Measurements from ENCODE around the gene SNTA1.
A peak's percentile ranks its signal among the peaks of the same experiment; 100 is the strongest.
"Not testable (repeated sequence)": the region's sequence is repeated elsewhere in the genome, so short reads cannot be mapped to it uniquely, and the experiment has no call there.

Gene SNTA1

DNA sequence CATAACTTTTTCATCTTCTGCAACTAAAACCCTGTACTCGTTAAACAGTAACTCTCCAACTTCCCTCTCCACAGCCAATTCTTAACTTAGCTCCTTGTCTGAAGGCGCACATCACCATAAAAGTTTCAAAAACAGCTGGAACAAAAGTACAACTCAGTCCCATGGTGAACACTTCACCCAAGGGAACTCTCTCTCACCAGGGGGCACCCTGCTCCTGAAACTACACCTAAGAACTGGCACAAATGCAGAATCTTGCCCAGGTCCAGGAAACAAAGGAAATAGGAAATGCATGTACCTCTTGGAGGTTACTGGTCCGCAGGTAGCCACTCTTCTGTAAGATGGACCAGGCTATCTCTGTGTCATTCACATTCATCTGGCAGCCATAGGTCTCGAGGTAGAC lies 48.8 kb downstream of the SNTA1 start:
- no peak for DNase-seq (ENCODE audit: low read depth in 1 of 2, low spot score in 1 of 2)

DNA sequence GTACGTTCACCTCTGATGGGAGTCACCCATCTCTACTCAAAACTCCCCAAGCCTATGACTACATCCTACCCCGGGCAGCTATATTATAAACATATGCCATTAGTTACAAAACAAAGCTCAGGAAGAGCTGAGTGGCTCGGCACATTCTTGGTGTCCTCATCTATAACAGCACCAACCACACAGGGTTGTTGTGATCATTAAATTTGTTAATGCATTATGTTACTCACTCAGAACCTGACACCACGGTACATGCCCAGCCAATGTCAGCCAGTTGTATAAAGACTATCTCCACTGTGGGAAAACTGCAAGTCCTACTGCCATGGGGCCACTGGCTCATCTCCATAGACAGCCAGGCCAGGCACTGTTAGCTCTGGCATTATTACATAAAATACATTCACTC lies 50.0 kb downstream of the SNTA1 start:
- DNase-seq (ENCODE audit: low read depth in 1 of 2, low spot score in 1 of 2): no peak

- no peak for DNase-seq (ENCODE audit: low read depth in 1 of 2, low spot score in 1 of 2)
Observed at GRCh38 chr20:33391722-33392415, 51.7 kb downstream of the SNTA1 start.

DNA sequence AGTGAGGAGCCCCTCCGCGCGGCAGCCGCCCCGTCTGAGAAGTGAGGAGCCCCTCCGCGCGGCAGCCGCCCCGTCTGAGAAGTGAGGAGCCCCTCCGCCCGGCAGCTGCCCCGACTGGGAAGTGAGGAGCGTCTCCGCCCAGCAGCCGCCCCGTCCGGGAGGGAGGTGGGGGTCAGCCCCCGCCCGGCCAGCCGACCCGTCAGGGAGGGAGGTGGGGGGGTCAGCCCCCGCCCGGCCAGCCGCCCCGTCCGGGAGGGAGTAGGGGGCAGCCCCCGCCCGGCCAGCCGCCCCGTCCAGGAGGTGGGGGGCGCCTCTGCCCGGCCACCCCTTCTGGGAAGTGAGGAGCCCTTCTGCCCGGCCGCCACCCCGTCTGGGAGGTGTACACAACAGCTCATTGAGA lies 54.2 kb downstream of the SNTA1 start:
- DNase-seq (ENCODE audit: low read depth in 1 of 2, low spot score in 1 of 2): not testable (repeated sequence)

DNA sequence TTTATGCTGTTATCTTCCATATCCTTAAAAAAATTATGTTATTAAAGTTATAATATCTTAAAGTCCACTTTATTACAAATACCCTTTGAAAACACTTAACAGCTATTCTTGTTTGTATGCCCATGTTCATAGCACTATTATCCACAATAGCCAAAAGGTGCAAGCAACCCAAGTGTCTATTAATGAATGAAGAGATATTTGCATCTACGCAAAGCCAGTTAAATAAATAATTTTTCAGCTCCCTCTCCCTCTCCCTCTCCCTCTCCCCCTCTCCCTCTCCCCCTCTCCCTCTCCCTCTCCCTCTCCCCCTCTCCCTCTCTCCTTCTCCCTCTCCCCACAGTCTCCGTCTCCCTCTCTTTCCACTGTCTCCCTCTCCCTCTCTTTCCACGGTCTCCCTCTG lies 55.3 kb downstream of the SNTA1 start:
- no peak for DNase-seq (ENCODE audit: low read depth in 1 of 2, low spot score in 1 of 2)

- no peak for DNase-seq (ENCODE audit: low read depth in 1 of 2, low spot score in 1 of 2)
Observed at GRCh38 chr20:33387177-33387576, 56.4 kb downstream of the SNTA1 start.

GRCh38 chr20:33386673-33387072 lies 56.9 kb downstream of the SNTA1 start:
- DNase-seq (ENCODE audit: low read depth in 1 of 2, low spot score in 1 of 2): no peak

- no peak for DNase-seq (ENCODE audit: low read depth in 1 of 2, low spot score in 1 of 2)
Observed at GRCh38 chr20:33377366-33377765, 66.2 kb downstream of the SNTA1 start.

DNA sequence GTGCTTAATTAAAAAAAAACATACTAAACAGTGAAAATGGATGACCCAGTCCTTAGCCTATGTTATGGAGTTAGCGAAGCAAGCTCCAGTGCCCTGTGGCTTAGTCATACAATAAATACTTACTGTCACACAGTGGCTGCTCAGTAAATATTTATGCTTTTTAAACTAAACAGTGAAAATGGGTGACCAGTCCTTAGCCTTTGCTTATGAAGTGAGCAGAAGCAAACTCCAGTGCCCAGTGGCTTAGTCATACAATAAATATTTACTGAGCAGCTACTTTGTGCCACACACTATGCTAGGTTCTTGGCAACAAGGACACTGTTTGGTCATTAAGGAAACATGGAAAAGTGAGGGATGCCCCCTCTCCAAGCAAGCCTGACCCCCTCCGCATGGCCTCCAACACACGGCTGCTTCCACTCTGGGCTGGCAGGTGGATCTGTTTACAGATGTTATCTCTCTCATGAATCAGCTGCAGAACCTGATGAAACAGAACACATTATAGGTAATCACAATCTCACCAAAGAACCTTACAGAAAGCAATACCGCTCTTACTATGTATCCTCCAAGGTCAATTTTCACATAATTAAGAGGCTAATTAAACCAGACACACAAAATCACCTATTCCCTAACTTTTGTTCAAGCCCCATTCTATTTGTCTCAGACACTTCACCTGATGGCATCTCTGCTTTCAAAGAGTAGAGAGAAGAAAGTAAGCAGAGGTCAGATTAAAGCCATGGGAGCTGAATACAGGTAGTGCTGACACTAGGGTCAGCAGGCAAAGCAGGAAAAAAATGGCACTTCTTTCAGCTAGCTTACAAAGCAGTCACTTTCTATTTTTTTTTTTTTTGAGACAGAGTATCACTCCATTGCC lies 69.6 kb downstream of the SNTA1 start:
- no peak for DNase-seq (ENCODE audit: low read depth in 1 of 2, low spot score in 1 of 2)

DNA sequence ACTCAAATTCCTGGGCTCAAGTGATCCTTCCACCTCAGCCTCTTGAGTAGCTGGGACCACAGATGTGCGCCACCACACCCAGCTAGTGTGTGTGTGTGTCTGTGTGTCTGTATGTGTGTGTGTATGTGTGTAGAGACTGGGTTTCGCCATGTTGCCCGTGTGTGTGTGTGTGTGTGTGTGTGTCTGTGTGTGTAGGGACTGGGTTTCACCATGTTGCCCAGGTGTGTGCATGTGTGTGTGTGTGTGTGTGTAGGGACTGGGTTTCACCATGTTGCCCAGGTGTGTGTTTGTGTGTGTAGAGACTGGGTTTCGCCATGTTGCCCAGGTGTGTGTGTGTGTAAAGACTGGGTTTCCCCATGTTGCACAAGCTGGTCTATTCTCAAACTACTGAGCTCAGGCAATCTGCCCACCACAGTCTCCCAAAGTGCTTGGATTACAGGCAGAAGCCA lies 70.5 kb downstream of the SNTA1 start:
- DNase-seq (ENCODE audit: low read depth in 1 of 2, low spot score in 1 of 2): no peak

DNA sequence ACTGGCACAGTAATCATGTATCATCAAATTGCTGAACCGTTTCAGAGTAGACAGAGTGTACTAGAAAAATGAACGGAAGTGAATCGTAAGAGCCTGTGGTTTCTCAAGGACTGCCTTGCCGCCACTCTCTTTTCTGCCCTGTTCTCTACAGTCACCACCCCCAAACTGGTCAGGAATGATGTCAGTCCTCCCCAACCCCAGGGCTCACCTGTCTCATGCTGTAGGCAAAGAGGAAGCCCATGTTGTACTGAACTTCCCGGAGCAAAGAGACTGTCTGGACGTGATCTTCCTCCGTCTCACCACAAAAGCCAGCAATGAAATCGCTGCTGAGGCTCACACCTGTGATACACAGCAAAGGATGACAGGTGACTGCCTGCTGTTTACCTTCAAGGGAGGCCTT lies 73.3 kb downstream of the SNTA1 start:
- DNase-seq (ENCODE audit: low read depth in 1 of 2, low spot score in 1 of 2): peak; percentile 5 to 26

DNA sequence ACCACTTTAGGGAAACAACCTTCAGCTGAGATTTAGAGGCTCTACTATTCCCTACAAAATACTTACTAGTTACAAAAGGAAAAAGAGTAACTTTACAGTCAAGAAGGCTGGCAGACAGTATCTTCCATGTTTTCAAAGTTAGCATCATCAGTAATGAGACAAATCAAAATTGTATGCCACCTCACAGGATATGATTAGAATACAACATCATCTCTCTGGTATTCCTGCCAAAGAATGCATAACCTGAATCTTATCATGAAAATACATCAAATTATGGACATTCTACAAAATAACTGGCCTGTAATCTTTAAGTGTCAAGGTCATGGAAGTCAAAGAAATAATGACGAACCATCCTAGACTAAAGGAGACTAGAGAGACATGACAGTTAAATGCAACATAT lies 80.7 kb downstream of the SNTA1 start:
- no peak for DNase-seq (ENCODE audit: low read depth in 1 of 2, low spot score in 1 of 2)

- DNase-seq (ENCODE audit: low read depth in 1 of 2, low spot score in 1 of 2): no peak
Observed at GRCh38 chr20:33359399-33360261, 83.9 kb downstream of the SNTA1 start.

Data from activated CD4-positive, alpha-beta T cell treated with anti-CD3 and anti-CD28 coated beads, Interleukin-2, amount 50 U/mL, for 24 hours (primary cell).